ENCODE results near the gene SLC39A2.

DNA sequence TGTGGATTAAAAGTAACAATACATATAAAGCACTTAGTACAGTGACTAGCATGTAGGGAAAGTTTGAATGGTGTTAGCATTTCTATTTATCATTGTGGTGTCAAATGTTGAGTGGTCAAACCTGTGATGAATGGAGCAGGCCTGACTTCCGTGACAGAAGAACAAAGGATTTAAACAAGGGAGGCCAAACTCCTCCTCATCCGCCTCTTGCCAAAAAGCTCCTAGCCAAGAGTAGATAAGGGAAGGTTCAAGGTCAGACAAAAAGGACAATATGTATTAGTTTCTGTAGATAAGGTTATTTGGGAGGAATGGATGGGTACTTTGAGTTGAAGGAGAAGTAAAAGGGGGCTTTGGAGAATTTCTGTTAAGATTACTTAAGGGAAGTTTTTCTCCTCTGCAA lies 49.5 kb downstream of the SLC39A2 start:
- TF ChIP-seq, protein P1, sequence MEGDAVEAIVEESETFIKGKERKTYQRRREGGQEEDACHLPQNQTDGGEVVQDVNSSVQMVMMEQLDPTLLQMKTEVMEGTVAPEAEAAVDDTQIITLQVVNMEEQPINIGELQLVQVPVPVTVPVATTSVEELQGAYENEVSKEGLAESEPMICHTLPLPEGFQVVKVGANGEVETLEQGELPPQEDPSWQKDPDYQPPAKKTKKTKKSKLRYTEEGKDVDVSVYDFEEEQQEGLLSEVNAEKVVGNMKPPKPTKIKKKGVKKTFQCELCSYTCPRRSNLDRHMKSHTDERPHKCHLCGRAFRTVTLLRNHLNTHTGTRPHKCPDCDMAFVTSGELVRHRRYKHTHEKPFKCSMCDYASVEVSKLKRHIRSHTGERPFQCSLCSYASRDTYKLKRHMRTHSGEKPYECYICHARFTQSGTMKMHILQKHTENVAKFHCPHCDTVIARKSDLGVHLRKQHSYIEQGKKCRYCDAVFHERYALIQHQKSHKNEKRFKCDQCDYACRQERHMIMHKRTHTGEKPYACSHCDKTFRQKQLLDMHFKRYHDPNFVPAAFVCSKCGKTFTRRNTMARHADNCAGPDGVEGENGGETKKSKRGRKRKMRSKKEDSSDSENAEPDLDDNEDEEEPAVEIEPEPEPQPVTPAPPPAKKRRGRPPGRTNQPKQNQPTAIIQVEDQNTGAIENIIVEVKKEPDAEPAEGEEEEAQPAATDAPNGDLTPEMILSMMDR (optimal IDR thresholded peaks at IDR 0.05 in 1 of 3, IDR thresholded peaks at IDR 0.05 in 1 of 3, conservative IDR thresholded peaks at IDR 0.05 in 1 of 3; ENCODE audit: extremely low read depth in 1 of 3, insufficient read depth in 2 of 3, low read length in 3 of 3): no peak
- no peak for TF ChIP-seq EZH2 (IDR thresholded peaks at IDR 0.05; ENCODE audit: low read length)

All from keratinocyte (primary cell).